Smooth muscle cell of the brain vasculature (primary cell): ENCODE data around the gene TTL.
A peak's percentile ranks its signal among the peaks of the same experiment; 100 is the strongest.
"Not testable (repeated sequence)": the region's sequence is repeated elsewhere in the genome, so short reads cannot be mapped to it uniquely, and the experiment has no call there.

Source experiments
- DNase-seq: peaks from one replicate; pipeline ENCODE4 v3.0.0-alpha.2; 2012; ENCODE audit warnings: low read depth, low spot score

Gene TTL

GRCh38 chr2:112481528-112482233 lies at the start of gene TTL:
TSS of gene TTL (plus strand) at chr2:112482156. CDS start at chr2:112482345, 189 bp downstream.
- peak; percentile 9 for DNase-seq

GRCh38 chr2:112432390-112432734 lies 49.6 kb upstream of the TTL start:
- not testable (repeated sequence) for DNase-seq

- not testable (repeated sequence) for DNase-seq
Measured at GRCh38 chr2:112432735-112433479, 49.0 kb upstream of the TTL start.

- DNase-seq: peak; percentile 50
Measured at GRCh38 chr2:112433480-112433879, 48.5 kb upstream of the TTL start, which contains the start of gene RGPD8. TSS of gene RGPD8 (minus strand) at chr2:112433645. CDS start at chr2:112433453, 192 bp downstream.

GRCh38 chr2:112433932-112434730 lies 47.8 kb upstream of the TTL start:
- DNase-seq: no peak

- not testable (repeated sequence) for DNase-seq
Measured at GRCh38 chr2:112434890-112435715, 46.9 kb upstream of the TTL start.

- DNase-seq: not testable (repeated sequence)
Measured at GRCh38 chr2:112435716-112436431, 46.1 kb upstream of the TTL start.

- not testable (repeated sequence) for DNase-seq
Measured at GRCh38 chr2:112436993-112437392, 45.0 kb upstream of the TTL start.

GRCh38 chr2:112437405-112437831 lies 44.5 kb upstream of the TTL start:
- DNase-seq: not testable (repeated sequence)

- DNase-seq: not testable (repeated sequence)
Measured at GRCh38 chr2:112438603-112439261, 43.2 kb upstream of the TTL start.

GRCh38 chr2:112444256-112444655 lies 37.7 kb upstream of the TTL start:
- DNase-seq: not testable (repeated sequence)

GRCh38 chr2:112449854-112450253 lies 32.1 kb upstream of the TTL start:
- no peak for DNase-seq

- no peak for DNase-seq
Measured at GRCh38 chr2:112451317-112451716, 30.6 kb upstream of the TTL start.

GRCh38 chr2:112454586-112454985 lies 27.4 kb upstream of the TTL start:
- DNase-seq: no peak

GRCh38 chr2:112459372-112459771 lies 22.6 kb upstream of the TTL start:
- DNase-seq: no peak

- DNase-seq: no peak
Measured at GRCh38 chr2:112462178-112462577, 19.8 kb upstream of the TTL start.

- DNase-seq: no peak
Measured at GRCh38 chr2:112463256-112463655, 18.7 kb upstream of the TTL start.

- DNase-seq: no peak
Measured at GRCh38 chr2:112465382-112465781, 16.6 kb upstream of the TTL start.

GRCh38 chr2:112472547-112473263 lies 9.3 kb upstream of the TTL start:
- no peak for DNase-seq
